Loucy (cell line): ENCODE data around the gene CELF2.

Experiments
- H2AFZ ChIP-seq: fragments of 200-600 bp; sonication (generic); 2 replicates; pipeline ENCODE4 v1.6.0; 2016; ENCODE audit warnings: antibody characterized with exemption, mild to moderate bottlenecking, low read length, moderate library complexity
- H3F3A ChIP-seq: fragments of 200-600 bp; 2 replicates; pipeline ENCODE4 v1.6.0; 2016; ENCODE audit warnings: antibody characterized with exemption, low read depth, mild to moderate bottlenecking
- H3K27me3 ChIP-seq: fragments of 200-600 bp; sonication (generic); 2 replicates; pipeline ENCODE4 v1.6.1; 2014; ENCODE audit warnings: low read length, mild to moderate bottlenecking; ENCODE audit not compliant: insufficient read depth, poor library complexity, severe bottlenecking
- H3K36me3 ChIP-seq: fragments of 200-600 bp; sonication (generic); 2 replicates; pipeline ENCODE4 v1.6.1; 2016; ENCODE audit warnings: low read length; ENCODE audit not compliant: insufficient read depth
- H3K4me1 ChIP-seq: fragments of 200-600 bp; sonication (generic); 2 replicates; pipeline ENCODE4 v1.5.1; 2014; ENCODE audit warnings: low read length, mild to moderate bottlenecking; ENCODE audit not compliant: insufficient read depth, poor library complexity, severe bottlenecking
- H3K4me2 ChIP-seq: fragments of 200-600 bp; sonication (generic); 2 replicates; pipeline ENCODE4 v1.6.0; 2014; ENCODE audit warnings: antibody characterized with exemption, low read length, low read depth, mild to moderate bottlenecking; ENCODE audit not compliant: poor library complexity, severe bottlenecking
- H3K4me3 ChIP-seq: fragments of 200-600 bp; sonication (generic); 2 replicates; pipeline ENCODE4 v1.5.1; 2014; ENCODE audit warnings: low read length, mild to moderate bottlenecking, mixed read lengths; ENCODE audit not compliant: poor library complexity, severe bottlenecking
- H3K79me2 ChIP-seq: fragments of 200-600 bp; sonication (generic); 2 replicates; pipeline ENCODE4 v1.6.1; 2014; ENCODE audit warnings: low read length; ENCODE audit not compliant: insufficient read depth
- H3K9ac ChIP-seq: fragments of 200-600 bp; sonication (generic); 2 replicates; pipeline ENCODE4 v1.6.0; 2014; ENCODE audit warnings: mild to moderate bottlenecking, low read depth, low read length, moderate library complexity; ENCODE audit not compliant: poor library complexity, severe bottlenecking
- H3K9me2 ChIP-seq: fragments of 200-600 bp; sonication (generic); replicated peaks from 2 replicates; pipeline ENCODE4 v1.6.1; 2016; ENCODE audit warnings: low read depth, low read length, mixed read lengths
- H3K9me3 ChIP-seq: fragments of 200-600 bp; sonication (generic); 2 replicates; pipeline ENCODE4 v1.6.1; 2014; ENCODE audit warnings: mild to moderate bottlenecking, antibody characterized with exemption, low read length, low read depth; ENCODE audit not compliant: insufficient read depth
- H4K20me1 ChIP-seq: fragments of 200-600 bp; sonication (generic); 2 replicates; pipeline ENCODE4 v1.6.0; 2014; ENCODE audit warnings: antibody characterized with exemption, low read length, mild to moderate bottlenecking; ENCODE audit not compliant: insufficient read depth, poor library complexity, severe bottlenecking
- CTCF ChIP-seq: fragments of 200-600 bp; sonication (generic); conservative IDR thresholded peaks from 2 replicates; pipeline ENCODE4 v1.5.1; 2014; ENCODE audit warnings: mild to moderate bottlenecking, antibody characterized with exemption, low read length
- EZH2phosphoT487 ChIP-seq: fragments of 200-600 bp; IDR thresholded peaks from 2 replicates; pipeline ENCODE4 v1.6.1; 2018; ENCODE audit warnings: antibody characterized with exemption, mild to moderate bottlenecking, moderate library complexity, borderline replicate concordance

CELF2 gene

GRCh38 chr10:11063856-11064255 is 46.2 kb downstream of the CELF2 start:
- no peaks in the 10 kb centered on the region for H4K20me1 ChIP-seq
- no peaks in the 10 kb centered on the region for H3K9me3 ChIP-seq
- no peaks in the 10 kb centered on the region for H3K27me3 ChIP-seq
- TF ChIP-seq EZH2phosphoT487 (no peak), CTCF (no peak)
- H3K4me2 ChIP-seq, result no peak overlapping the region
- no peak overlapping the region for H3K4me3 ChIP-seq
- H2AFZ ChIP-seq, result no peak overlapping the region
- H3K9ac ChIP-seq, result no peak overlapping the region
- no peaks in the 10 kb centered on the region for H3K79me2 ChIP-seq
- H3F3A ChIP-seq, result no peaks in the 10 kb centered on the region
- no peaks in the 10 kb centered on the region for H3K36me3 ChIP-seq
- H3K9me2 ChIP-seq, result no peaks in the 10 kb centered on the region
- no peaks in the 10 kb centered on the region for H3K4me1 ChIP-seq

DNA sequence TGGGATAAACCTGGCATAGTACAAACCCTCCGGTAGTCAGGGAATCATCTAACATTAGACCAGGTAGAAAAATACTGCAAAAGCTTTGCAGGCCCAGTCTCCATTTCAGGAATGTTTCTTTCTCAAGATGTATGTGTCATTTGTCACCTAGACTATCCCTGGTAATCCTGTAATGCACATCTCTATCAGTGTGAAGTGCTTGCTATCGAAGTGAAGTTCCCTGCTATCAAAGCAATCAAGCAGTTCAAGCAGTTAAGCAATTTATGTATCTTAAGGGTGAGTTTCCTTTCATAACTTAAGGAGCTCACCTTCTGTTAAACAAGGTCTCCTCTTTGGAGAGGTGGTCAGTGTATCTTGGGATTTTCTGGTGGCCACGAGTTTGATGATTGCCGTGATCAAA is 47.2 kb downstream of the CELF2 start:
- H3K4me1 ChIP-seq, result no peaks in the 10 kb centered on the region
- no peaks in the 10 kb centered on the region for H3K9me2 ChIP-seq
- no peak overlapping the region for H3K4me2 ChIP-seq
- H3K79me2 ChIP-seq, result no peaks in the 10 kb centered on the region
- no peaks in the 10 kb centered on the region for H3F3A ChIP-seq
- no peaks in the 10 kb centered on the region for H3K9me3 ChIP-seq
- no peak for TF ChIP-seq EZH2phosphoT487
- TF ChIP-seq CTCF, result no peak
- no peaks in the 10 kb centered on the region for H3K27me3 ChIP-seq
- no peak overlapping the region for H2AFZ ChIP-seq
- no peaks in the 10 kb centered on the region for H4K20me1 ChIP-seq
- no peak overlapping the region for H3K9ac ChIP-seq
- no peaks in the 10 kb centered on the region for H3K36me3 ChIP-seq
- no peak overlapping the region for H3K4me3 ChIP-seq

DNA sequence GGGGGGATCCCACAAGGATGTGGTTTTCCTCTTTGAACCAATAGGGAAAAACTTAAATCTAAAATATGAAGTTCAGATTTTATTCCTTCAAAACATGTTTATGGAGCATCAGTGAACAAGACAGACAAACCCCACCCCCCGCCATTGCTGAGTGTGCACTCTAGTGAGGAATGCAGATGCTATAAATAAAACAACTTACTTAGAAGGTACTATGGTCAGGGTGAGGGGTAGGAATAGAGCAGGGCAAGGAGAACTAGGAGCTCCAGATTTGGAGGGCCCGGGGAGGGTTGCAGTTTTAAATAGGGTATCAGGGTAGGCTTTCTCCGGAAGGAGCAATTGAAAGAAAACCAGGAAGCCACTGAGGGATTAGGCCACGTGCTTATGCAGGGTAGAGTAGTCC is 47.9 kb downstream of the CELF2 start:
- Histone ChIP-seq H2AFZ (no peak overlapping the region), H3K4me3 (no peak overlapping the region), H3K9me2 (no peaks in the 10 kb centered on the region), H3K4me1 (no peaks in the 10 kb centered on the region), H3K9ac (no peak overlapping the region), H3K27me3 (no peaks in the 10 kb centered on the region), H3K79me2 (no peaks in the 10 kb centered on the region), H3K9me3 (no peaks in the 10 kb centered on the region), H4K20me1 (no peaks in the 10 kb centered on the region), H3F3A (no peaks in the 10 kb centered on the region), H3K36me3 (no peaks in the 10 kb centered on the region), H3K4me2 (no peak overlapping the region)
- TF ChIP-seq CTCF (no peak), EZH2phosphoT487 (no peak)
